ENCODE results near the gene DGKD. TPM values are rescaled to one million over a fixed set of nuclear protein-coding genes. Genes with fewer than 3 reads are reported as not detected.

Gene DGKD
- total RNA-seq, 1 experiment from 2014 or later, result 52.0 TPM

- no TSS peak for BruUV-seq (replicated peaks)
- H2AFZ ChIP-seq (ENCODE audit: low read depth, low read length, poor library complexity, severe bottlenecking), result no peak overlapping the region
- ChIA-PET CTCF (no interaction called here), RAD21 (ENCODE audit: low non-redundant PET in 1 of 2, low total read pairs in 2 of 2, uncharacterized antibody in 2 of 2, unreplicated experiment in 2 of 2) (no interaction called here), POLR2A (no interaction called here)
- H3K36me3 ChIP-seq (ENCODE audit: control insufficient read depth in 1 of 2, insufficient read depth in 2 of 2, low read length in 2 of 2), result peaks cover 11 to 26% of the 10 kb centered on the region in 2 experiments
- TF ChIP-seq SRF (IDR thresholded peaks at IDR 0.05; ENCODE audit: low read depth) (no peak), EGR1 (IDR thresholded peaks at IDR 0.05; ENCODE audit: low read depth) (no peak), MAX (IDR thresholded peaks at IDR 0.05) (no peak), RAD21 (IDR thresholded peaks at IDR 0.05; ENCODE audit: low read depth) (no peak), ZFX (IDR thresholded peaks at IDR 0.05) (no peak), SIN3A (IDR thresholded peaks at IDR 0.05; ENCODE audit: low read depth) (no peak), YY1 (IDR thresholded peaks at IDR 0.05; ENCODE audit: extremely low read depth, insufficient replicate concordance, low read depth, low read length) (no peak), ATF3 (IDR thresholded peaks at IDR 0.05) (no peak), ZNF274 (IDR thresholded peaks at IDR 0.05; ENCODE audit: low read depth, low read length) (no peak), CEBPB (IDR thresholded peaks at IDR 0.05; ENCODE audit: low read depth) (no peak), EZH2phosphoT487 (IDR thresholded peaks at IDR 0.05; ENCODE audit: borderline replicate concordance) (no peak), FOSL1 (IDR thresholded peaks at IDR 0.05; ENCODE audit: low read depth) (no peak), POLR2AphosphoS5 (IDR thresholded peaks at IDR 0.05; ENCODE audit: low read depth, low read length) (no peak), ZBTB33 (IDR thresholded peaks at IDR 0.05; ENCODE audit: extremely low read depth, insufficient replicate concordance, low read length) (no peak)
- no peak overlapping the region for H3K9ac ChIP-seq (ENCODE audit: low read length)
- intact Hi-C loops (cut with micrococcal nuclease), result no loop called here
- H3K4me3 ChIP-seq (replicated peaks in 1 of 2; ENCODE audit: low read depth in 1 of 2, low read length in 2 of 2), result no peak overlapping the region
- H3K79me2 ChIP-seq (ENCODE audit: insufficient read depth, low read length), result no peaks in the 10 kb centered on the region
- H3K4me1 ChIP-seq (ENCODE audit: control insufficient read depth in 1 of 2, insufficient read depth in 2 of 2, low read length in 2 of 2), result no peaks in the 10 kb centered on the region
- H4K20me1 ChIP-seq (ENCODE audit: insufficient read depth), result no peaks in the 10 kb centered on the region
- DNase-seq (ENCODE audit: low read depth, low spot score) (no peak), ATAC-seq (no peak)
- no peaks in the 10 kb centered on the region for H3K27me3 ChIP-seq (ENCODE audit: insufficient read depth, low read length)
- no peaks in the 10 kb centered on the region for H3K9me2 ChIP-seq (ENCODE audit: insufficient read depth)
- no peak overlapping the region for H3K4me2 ChIP-seq (ENCODE audit: low read length)
- no peaks in the 10 kb centered on the region for H3K9me3 ChIP-seq (ENCODE audit: control insufficient read depth in 1 of 2, insufficient read depth in 1 of 2, low read depth in 1 of 2, low read length in 2 of 2)
- no peak overlapping the region for H3K27ac ChIP-seq (ENCODE audit: low read depth, low read length)
Observed at GRCh38 chr2:233466991-233467603, 112.8 kb downstream of the DGKD start.
